Measurements from ENCODE around the gene TMEM41A. TPM values are rescaled to one million over a fixed set of nuclear protein-coding genes. Genes with fewer than 3 reads are reported as not detected.
"Not testable (repeated sequence)": the region's sequence is repeated elsewhere in the genome, so short reads cannot be mapped to it uniquely, and the experiment has no call there.

Gene TMEM41A
- total and polyA plus RNA-seq, 2 experiments from 2014 or later, result 12.4 to 15.9 TPM

- no peak for TF ChIP-seq POLR2AphosphoS5 (IDR thresholded peaks at IDR 0.05; ENCODE audit: low read depth)
- TF ChIP-seq CREB1 (CRISPR knock-in tag; IDR thresholded peaks at IDR 0.05; ENCODE audit: low read depth), result no peak
- TF ChIP-seq CTCF (conservative IDR thresholded peaks at IDR 0.05; ENCODE audit: low read depth in 2 of 2), result no peak
- TF ChIP-seq ETS1 (IDR thresholded peaks at IDR 0.05), result no peak
- no peak for TF ChIP-seq STAT1 (IDR thresholded peaks at IDR 0.05; ENCODE audit: unreplicated experiment)
- no peak for TF ChIP-seq ZNF114 (CRISPR knock-in tag; IDR thresholded peaks at IDR 0.05)
- TF ChIP-seq EZH2 (IDR thresholded peaks at IDR 0.05; ENCODE audit: low read depth, unreplicated experiment), result no peak
- TF ChIP-seq JUNB (IDR thresholded peaks at IDR 0.05; ENCODE audit: unreplicated experiment), result no peak
- no peak for TF ChIP-seq NANOG (IDR thresholded peaks at IDR 0.05; ENCODE audit: borderline replicate concordance)
- no peak for TF ChIP-seq ZNF331 (CRISPR knock-in tag; IDR thresholded peaks at IDR 0.05; ENCODE audit: low read depth)
Measured at GRCh38 chr3:185469542-185469941, 29.3 kb downstream of the TMEM41A start (continued).

GRCh38 chr3:185466123-185466522 is 32.7 kb downstream of the TMEM41A start:
- H3K27ac ChIP-seq (ENCODE audit: low read depth); H3K4me2 ChIP-seq; H3K79me2 ChIP-seq (replicated peaks; ENCODE audit: insufficient read depth); ATAC-seq; H2AFZ ChIP-seq; H3K36me3 Mint-ChIP-seq (ENCODE audit: low read depth); H3K4me3 Mint-ChIP-seq; H3K27me3 ChIP-seq (ENCODE audit: insufficient read depth); H3K9me2 ChIP-seq (ENCODE audit: insufficient read depth); H3K4me3 ChIP-seq; H3K27me3 Mint-ChIP-seq (ENCODE audit: insufficient read depth, low read depth, poor library complexity); H3K4me1 ChIP-seq (ENCODE audit: insufficient read depth); H3K27ac Mint-ChIP-seq; H3K9me3 Mint-ChIP-seq; H3K36me3 ChIP-seq (ENCODE audit: insufficient read depth); DNase-seq (ENCODE audit: low spot score); H4K20me1 ChIP-seq (replicated peaks; ENCODE audit: insufficient read depth); H3F3A ChIP-seq (replicated peaks; ENCODE audit: low read depth): not testable (repeated sequence)
- peaks cover 15% of the 10 kb centered on the region for H3K4me1 Mint-ChIP-seq

GRCh38 chr3:185465471-185465870 is 33.4 kb downstream of the TMEM41A start:
- ATAC-seq (no peak), DNase-seq (ENCODE audit: low spot score) (no peak)
- TF ChIP-seq POLR2AphosphoS5 (IDR thresholded peaks at IDR 0.05; ENCODE audit: low read depth), result no peak
- H3K27ac Mint-ChIP-seq, result no peak overlapping the region
- Histone ChIP-seq H3K4me2 (no peak overlapping the region), H2AFZ (no peak overlapping the region), H3K4me3 (no peak overlapping the region), H3K4me1 (ENCODE audit: insufficient read depth) (0 out of 2 replicates have a peak, but pooled peaks cover under 1% of the 10 kb centered on the region), H3K9me2 (ENCODE audit: insufficient read depth) (no peaks in the 10 kb centered on the region), H4K20me1 (replicated peaks; ENCODE audit: insufficient read depth) (no peaks in the 10 kb centered on the region), H3K79me2 (replicated peaks; ENCODE audit: insufficient read depth) (no peaks in the 10 kb centered on the region), H3K27ac (ENCODE audit: low read depth) (no peak overlapping the region), H3K27me3 (ENCODE audit: insufficient read depth) (no peaks in the 10 kb centered on the region), H3F3A (replicated peaks; ENCODE audit: low read depth) (no peaks in the 10 kb centered on the region), H3K36me3 (ENCODE audit: insufficient read depth) (no peaks in the 10 kb centered on the region)
- H3K4me1 Mint-ChIP-seq, result peaks cover 11% of the 10 kb centered on the region
- no peaks in the 10 kb centered on the region for H3K36me3 Mint-ChIP-seq (ENCODE audit: low read depth)
- H3K9me3 Mint-ChIP-seq, result no peaks in the 10 kb centered on the region
- H3K4me3 Mint-ChIP-seq, result no peak overlapping the region
- H3K27me3 Mint-ChIP-seq (ENCODE audit: insufficient read depth, low read depth, poor library complexity), result peaks cover 1% of the 10 kb centered on the region
